GM21447 (cell line): Measurements from ENCODE around the gene LHPP.

Experiments used
- ATAC-seq: cut with Tn5 transposase; IDR thresholded peaks from one replicate; pipeline ENCODE4 v1.9.1; 2021; ENCODE audit not compliant: unreplicated experiment

Gene LHPP

DNA sequence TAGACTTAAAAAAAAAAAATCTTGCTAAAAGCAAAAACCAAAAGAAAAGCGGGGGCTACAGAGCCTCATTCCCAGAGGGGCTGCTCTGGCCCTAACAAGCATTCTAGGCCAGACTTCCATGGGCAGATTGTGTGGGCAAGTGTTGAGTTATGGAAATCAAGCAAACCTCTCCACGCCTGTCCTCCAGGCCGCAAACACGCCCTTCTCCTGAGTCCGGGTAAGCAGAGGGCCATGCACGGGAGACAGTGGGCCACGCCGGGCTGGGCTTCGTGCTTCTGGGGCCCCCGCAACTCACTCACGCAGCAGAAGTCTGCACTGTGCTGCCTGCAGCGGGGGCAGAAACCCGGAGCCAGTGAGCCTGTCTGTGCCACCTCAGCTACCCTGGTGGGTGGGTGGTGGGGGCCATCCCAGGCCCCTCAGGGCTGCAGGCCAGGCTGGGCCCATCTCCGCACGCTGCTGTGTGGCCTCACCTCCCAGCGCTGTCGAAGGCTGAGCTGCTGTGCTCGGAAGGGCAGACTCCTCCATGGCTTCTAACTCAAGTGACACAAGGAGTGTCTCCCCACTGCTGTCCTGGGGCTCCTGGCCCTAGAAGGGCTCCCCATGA lies 156.9 kb downstream of the LHPP start:
- ATAC-seq = no peak

DNA sequence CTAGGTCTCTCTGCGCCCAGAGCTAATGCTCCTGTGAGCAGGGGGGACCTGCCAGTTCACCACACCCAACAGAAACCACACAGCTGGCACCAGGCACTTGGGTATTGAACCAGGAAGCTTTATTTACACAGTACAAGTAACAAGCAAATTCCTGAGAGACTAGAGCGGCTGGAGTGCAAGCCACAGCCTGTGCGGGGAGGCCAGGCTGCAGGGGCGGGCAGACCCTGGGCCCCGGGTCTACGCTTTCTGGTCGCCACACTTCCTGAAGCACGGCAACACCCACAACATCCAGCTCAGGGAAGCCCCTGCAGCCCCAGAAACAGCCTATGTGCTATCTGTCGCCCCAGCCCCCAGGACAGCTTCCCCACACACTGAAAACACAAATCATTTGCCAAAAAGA lies 157.6 kb downstream of the LHPP start:
- peak; percentile 42 for ATAC-seq

GRCh38 chr10:124619802-124620490 lies 158.3 kb downstream of the LHPP start:
- ATAC-seq = peak; percentile 48

DNA sequence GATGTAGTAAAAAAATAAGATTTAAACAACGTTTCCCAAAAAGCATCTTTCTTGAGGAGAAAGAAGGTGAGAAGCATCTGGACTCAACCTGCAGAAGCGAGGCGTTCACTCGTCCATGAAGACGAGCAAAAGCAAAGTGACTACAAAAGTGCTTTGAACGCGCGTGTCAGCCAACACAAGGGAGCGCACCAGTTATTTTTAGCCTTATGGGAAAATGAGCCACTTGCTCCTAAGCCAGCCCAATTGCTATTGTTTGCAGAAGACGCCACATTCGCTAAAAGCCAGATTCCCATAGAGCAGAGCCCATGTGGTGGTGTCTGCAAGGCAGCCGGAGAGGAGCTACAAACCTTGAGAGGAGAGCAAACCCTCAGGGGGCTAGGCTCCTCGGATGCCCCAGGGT lies 160.0 kb downstream of the LHPP start:
- no peak for ATAC-seq

GRCh38 chr10:124622158-124622557 lies 160.5 kb downstream of the LHPP start:
- ATAC-seq = no peak

DNA sequence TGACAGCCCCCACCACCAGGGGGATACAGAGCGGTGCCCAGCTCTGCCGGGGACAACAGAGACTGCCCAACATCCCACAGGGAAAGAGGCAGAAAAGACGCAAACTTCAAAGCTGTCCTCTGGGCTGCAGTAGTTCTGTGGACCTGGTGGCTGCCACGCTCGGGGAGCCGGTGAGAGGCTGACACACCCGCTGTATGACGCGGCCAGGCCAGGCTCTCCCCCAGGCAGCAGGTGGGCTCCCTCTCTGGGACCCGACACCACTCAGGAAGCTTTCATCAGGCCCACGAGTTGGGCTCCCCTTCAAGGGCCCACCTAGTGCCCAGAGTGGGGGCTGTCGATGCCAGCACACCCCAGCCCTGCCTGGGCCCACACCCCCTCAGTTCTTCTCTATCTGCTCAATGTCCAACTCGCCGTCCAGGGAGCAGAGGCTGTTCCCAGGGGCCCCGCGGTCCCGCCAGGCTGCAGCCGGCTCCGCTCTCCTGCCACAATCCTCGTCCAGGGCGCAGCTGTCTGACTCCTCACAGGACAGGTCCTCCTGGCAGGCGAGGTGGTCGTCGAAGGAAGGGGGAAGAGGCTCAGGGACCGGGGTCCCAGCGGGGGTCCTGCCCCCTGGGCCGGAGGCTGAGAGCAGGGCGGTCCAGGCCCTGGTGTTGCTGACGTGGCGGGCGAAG lies 161.4 kb downstream of the LHPP start:
- ATAC-seq = no peak

- no peak for ATAC-seq
Observed at GRCh38 chr10:124624006-124624405, 162.4 kb downstream of the LHPP start.

DNA sequence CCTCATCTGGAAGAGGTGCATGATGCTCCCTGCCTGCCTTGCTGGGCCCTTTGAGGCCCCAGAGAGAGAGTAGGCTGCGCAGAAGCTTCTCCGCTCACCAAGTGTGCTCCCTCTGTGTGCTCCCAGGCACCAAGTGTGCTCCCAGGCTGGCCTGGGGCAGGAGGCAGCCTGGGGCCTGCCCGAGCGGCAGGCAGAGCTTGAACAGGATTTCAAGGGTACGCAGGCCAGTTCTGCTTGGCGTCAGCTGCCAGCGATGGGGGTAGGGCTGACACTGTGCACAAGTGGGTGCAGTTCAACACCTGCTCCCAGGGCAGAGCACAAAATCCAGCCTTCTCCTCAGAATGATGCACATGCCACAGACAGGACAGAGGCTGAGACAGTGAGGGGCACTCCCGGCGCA lies 162.8 kb downstream of the LHPP start:
- no peak for ATAC-seq

DNA sequence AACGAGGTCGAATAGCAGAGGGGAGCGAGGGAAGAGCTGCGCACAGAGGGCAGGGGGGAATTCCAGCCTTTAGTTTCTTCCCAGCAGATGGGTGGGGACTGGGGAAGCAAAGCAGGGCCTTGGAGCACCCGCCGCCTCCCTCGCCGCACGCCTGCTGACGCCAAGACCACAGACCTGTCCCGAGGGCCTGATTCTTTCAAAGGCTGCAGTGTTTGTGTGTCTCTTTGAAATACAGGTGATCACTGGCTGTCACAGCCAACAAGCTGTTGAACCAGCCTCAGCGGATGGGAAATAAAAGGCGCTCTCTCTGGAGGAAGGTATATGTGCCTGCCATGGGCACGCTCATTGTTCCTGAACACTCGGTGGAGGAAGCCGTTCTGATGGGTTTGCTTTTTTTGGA lies 163.3 kb downstream of the LHPP start:
- ATAC-seq = no peak

DNA sequence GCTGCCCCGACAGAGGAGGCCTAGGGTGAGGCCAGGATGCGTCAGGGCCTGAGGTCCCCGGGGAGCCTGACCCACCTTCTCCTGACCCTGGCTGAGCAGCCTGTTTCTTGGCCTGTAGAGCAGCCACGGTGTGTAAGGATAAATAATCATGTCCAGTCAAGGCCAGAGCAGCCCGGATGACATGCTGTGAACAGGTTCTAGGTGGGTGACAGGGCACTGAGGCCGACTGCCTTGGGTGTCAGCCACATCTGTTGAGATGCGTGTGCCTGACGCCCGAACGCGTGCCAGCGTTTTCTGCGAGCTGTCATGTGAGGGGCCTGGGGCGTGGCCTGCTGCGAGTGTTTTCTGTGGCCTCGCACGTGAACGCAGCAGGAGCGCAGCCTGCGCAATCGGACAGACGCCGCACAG lies 164.2 kb downstream of the LHPP start:
- ATAC-seq = no peak

DNA sequence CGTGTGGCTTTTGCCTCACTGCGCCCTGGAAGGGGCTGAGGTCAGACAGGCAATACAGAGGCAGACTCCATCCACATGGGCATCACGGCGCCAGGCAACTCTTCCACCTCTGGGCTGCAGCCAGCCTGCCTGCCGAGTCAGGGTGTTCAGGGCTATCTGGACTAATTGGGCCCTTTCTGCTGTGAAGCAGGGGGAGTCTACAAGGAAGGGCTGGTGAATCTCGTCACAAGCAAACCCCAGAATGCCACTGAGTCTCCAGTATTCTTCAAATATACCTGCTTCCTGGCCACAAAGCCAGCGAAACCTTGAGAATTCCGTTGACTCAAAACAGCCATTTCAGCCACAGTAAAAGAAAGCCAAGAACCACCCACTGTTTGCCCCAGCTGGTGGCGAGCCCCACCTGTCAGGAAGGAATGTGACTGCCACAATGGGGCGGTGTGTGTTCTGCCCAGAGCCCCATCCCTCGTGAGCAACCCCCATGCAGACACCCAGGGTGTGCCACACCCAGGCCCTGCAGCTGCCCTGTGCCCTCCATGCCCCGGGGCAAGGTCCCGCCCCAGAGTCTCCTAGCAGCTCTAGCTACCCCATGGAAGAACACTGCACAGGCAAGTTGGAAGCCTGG lies 165.2 kb downstream of the LHPP start:
- peak; percentile 84 for ATAC-seq

- no peak for ATAC-seq
Observed at GRCh38 chr10:124627866-124628675, 166.4 kb downstream of the LHPP start.

DNA sequence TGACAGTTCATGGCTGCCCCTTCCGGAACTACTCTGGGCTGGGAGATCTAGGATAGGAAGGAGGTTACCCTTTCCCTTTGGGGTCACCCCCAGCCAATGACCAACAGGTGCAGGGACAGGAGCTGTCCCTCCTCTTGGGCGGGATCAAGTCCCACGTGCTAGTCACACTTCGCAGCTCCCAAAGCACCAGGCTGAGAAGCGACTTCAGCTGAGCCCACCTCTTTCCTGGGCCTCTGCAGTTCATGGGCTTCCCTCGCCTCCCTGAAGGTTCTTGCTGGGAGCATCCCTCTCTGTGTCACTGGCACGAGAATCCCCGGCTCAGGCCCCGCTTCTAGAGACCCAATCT lies 167.0 kb downstream of the LHPP start:
- ATAC-seq = no peak

GRCh38 chr10:124629415-124629814 lies 167.8 kb downstream of the LHPP start:
- no peak for ATAC-seq

DNA sequence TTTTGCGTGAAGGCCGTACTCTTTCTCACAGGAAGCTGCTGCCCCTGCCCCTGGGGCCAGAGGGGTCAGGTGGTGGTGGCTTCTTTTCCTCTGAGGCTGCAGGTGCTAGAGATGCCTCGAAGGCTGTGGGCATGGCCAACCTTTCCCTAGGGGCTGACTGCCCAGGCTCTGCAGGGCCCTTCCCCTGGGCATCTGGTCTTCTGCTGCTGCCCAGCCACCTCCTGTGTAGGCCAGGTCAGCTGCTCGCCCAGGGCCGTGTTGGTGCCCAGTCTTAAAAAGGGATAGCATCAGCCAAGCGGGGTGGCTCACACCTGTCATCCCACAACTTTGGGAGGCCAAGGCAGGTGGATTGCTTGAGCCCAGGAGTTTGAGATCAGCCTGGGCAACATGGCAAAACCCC lies 168.2 kb downstream of the LHPP start:
- no peak for ATAC-seq

- no peak for ATAC-seq
Observed at GRCh38 chr10:124630551-124630950, 168.9 kb downstream of the LHPP start.

DNA sequence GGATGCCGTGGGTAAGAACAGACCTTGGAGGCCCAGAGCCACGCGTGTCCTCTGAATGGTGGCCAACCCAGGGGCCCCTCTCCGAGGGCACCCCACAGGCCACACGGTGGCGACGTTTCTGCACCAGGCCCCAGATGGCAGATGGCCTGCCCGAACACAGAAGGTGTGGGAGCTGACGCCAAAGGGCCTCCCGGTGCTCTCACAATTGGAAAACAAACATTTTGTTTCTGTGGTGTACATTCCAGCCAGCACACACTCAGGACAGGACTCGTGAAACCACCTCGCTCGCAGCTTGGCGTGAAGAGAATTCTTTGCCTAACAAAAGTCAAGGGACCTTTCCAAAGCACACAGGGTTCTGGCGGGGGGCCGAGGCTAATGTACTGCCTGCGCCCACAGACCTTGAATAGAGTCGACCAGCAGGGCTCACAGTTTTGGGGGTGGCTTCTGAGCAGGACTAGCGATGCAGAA lies 170.5 kb downstream of the LHPP start:
- no peak for ATAC-seq

DNA sequence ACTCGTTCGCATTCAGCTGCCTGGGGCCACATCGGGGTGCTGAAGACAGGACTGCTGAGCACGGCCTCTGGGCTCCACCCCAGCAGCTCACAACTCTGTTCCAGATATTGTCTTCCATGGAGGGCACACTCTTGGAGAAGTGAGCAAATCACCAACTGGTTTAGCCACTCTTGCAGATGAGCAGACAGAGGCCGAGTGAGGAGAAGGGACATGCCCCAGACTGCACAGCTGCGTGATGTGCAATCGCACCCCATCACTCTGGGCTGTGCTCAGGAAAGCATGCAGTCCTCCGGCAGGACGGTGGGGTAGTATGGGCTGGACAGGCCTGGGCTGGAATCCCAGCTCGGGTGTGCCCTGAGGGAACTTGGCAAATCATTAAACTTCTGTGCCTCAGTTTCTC lies 170.9 kb downstream of the LHPP start:
- ATAC-seq = no peak

- no peak for ATAC-seq
Observed at GRCh38 chr10:124636271-124636995, 174.8 kb downstream of the LHPP start.

- ATAC-seq = no peak
Observed at GRCh38 chr10:124637091-124637700, 175.6 kb downstream of the LHPP start.
